SK-N-SH (cell line): ENCODE results near the gene TMEM248. TPM values are rescaled to one million over a fixed set of nuclear protein-coding genes. Genes with fewer than 3 reads are reported as not detected.
"Not testable (repeated sequence)": the region's sequence is repeated elsewhere in the genome, so short reads cannot be mapped to it uniquely, and the experiment has no call there.

ENCODE experiments used
- CTCF ChIA-PET: fragments of 300-600, 350-600 bp; formaldehyde crosslinking; extraction: SDS; loops from one replicate; lab custom pipeline; 2021; lab: Yijun Ruan, JAX
- POLR2A ChIA-PET: fragments of 350-600 bp; sonication (Branson Sonifier 250); formaldehyde crosslinking; extraction: SDS; loops from one replicate; lab custom pipeline; 2020; ENCODE audit warnings: antibody characterized with exemption, inconsistent platforms; lab: Yijun Ruan, JAX
- DNase-seq: peaks from one replicate; pipeline ENCODE4 v3.0.0; 2012
- H2AFZ ChIP-seq: fragments of 200-600 bp; sonication (generic); 2 replicates; pipeline ENCODE4 v1.8.1; 2016; ENCODE audit warnings: antibody characterized with exemption, mild to moderate bottlenecking, low read depth
- H3F3A ChIP-seq: fragments of 200-600 bp; sonication (generic); replicated peaks from 2 replicates; pipeline ENCODE3; 2016; ENCODE audit warnings: antibody characterized with exemption, mild to moderate bottlenecking; ENCODE audit not compliant: insufficient read depth
- H3K27ac ChIP-seq, 2 experiments: fragments of 200-500 bp in 1 of 2; fragments of 200-600 bp in 1 of 2; sonication (Bioruptor generic) in 1 of 2; sonication (generic), shearing (Covaris generic) in 1 of 2; 2 replicates each; pipeline versions ENCODE4 v1.5.1 to v1.6.1; 2014 to 2016; ENCODE audit warnings: low read depth in 2 of 2, inconsistent platforms in 1 of 2, low read length in 1 of 2, mild to moderate bottlenecking in 1 of 2, mixed read lengths in 1 of 2
- H3K27me3 ChIP-seq: fragments of 200-600 bp; sonication (generic), shearing (Covaris generic); 2 replicates; pipeline ENCODE4 v1.6.1; 2016; ENCODE audit warnings: mixed run types; ENCODE audit not compliant: insufficient read depth
- H3K36me3 ChIP-seq, 2 experiments: fragments of 200-500 bp in 1 of 2; fragments of 200-600 bp in 1 of 2; sonication (Bioruptor generic) in 1 of 2; sonication (generic) in 1 of 2; replicated peaks in 1 of 2; 2 replicates each; pipeline versions ENCODE3 to v1.5.1; 2014 to 2016; ENCODE audit warnings: low read length in 1 of 2, mild to moderate bottlenecking in 1 of 2; ENCODE audit not compliant: insufficient read depth in 2 of 2, control insufficient read depth in 1 of 2
- H3K4me1 ChIP-seq, 2 experiments: fragments of 200-500 bp in 1 of 2; fragments of 200-600 bp in 1 of 2; sonication (Bioruptor generic) in 1 of 2; sonication (generic), shearing (Covaris generic) in 1 of 2; 2 replicates each; pipeline versions ENCODE4 v1.5.1 to v1.6.1; 2014 to 2016; ENCODE audit warnings: low read depth in 1 of 2, low read length in 1 of 2, mixed run types in 1 of 2; ENCODE audit not compliant: insufficient read depth in 2 of 2, control insufficient read depth in 1 of 2
- H3K4me2 ChIP-seq: fragments of 200-600 bp; sonication (generic), shearing (Covaris generic); 2 replicates; pipeline ENCODE4 v1.6.1; 2017; ENCODE audit warnings: mixed run types
- H3K4me3 ChIP-seq, 2 experiments: fragments of 200-500 bp in 1 of 2; fragments of 200-600 bp in 1 of 2; sonication (Bioruptor generic) in 1 of 2; sonication (generic), shearing (Covaris generic) in 1 of 2; 2 replicates each; pipeline versions ENCODE4 v1.5.1 to v1.8.1; 2014 to 2016; ENCODE audit warnings: low read depth in 2 of 2, inconsistent platforms in 1 of 2, low read length in 1 of 2, mild to moderate bottlenecking in 1 of 2, mixed read lengths in 1 of 2, moderate library complexity in 1 of 2
- H3K79me2 ChIP-seq: fragments of 200-600 bp; sonication (generic); 2 replicates; pipeline ENCODE4 v1.8.1; 2017; ENCODE audit warnings: mild to moderate bottlenecking; ENCODE audit not compliant: insufficient read depth
- H3K9ac ChIP-seq: fragments of 200-600 bp; sonication (generic); 2 replicates; pipeline ENCODE4 v1.6.1; 2017; ENCODE audit warnings: mixed run types
- H3K9me2 ChIP-seq: fragments of 200-600 bp; sonication (generic); 2 replicates; pipeline ENCODE4 v1.6.1; 2017; ENCODE audit warnings: mixed run types
- H3K9me3 ChIP-seq: fragments of 200-600 bp; sonication (generic); 2 replicates; pipeline ENCODE4 v1.6.1; 2017; ENCODE audit warnings: mixed run types, mild to moderate bottlenecking, moderate library complexity
- H4K20me1 ChIP-seq: fragments of 200-600 bp; sonication (generic); 2 replicates; pipeline ENCODE4 v1.6.1; 2017; ENCODE audit warnings: mild to moderate bottlenecking, mixed run types; ENCODE audit not compliant: insufficient read depth
- EP300 ChIP-seq, 2 experiments: IDR thresholded peaks; 2 replicates each; pipeline versions ENCODE4 v1.4.0 to v1.6.1; 2012; ENCODE audit warnings: borderline replicate concordance in 1 of 2, low read depth in 1 of 2, low read length in 1 of 2
- GABPA ChIP-seq: IDR thresholded peaks from 2 replicates; pipeline ENCODE4 v1.4.0; 2012; ENCODE audit warnings: low read depth, mild to moderate bottlenecking
- NRF1 ChIP-seq: IDR thresholded peaks from 2 replicates; pipeline ENCODE4 v1.6.1; 2012; ENCODE audit warnings: low read depth, mild to moderate bottlenecking, low read length
- RAD21 ChIP-seq: IDR thresholded peaks from 2 replicates; pipeline ENCODE4 v1.6.1; 2012; ENCODE audit warnings: mild to moderate bottlenecking, low read length
- RXRA ChIP-seq: IDR thresholded peaks from 2 replicates; pipeline ENCODE4 v1.4.0; 2012; ENCODE audit warnings: low read depth, mild to moderate bottlenecking, borderline replicate concordance
- TAF1 ChIP-seq: IDR thresholded peaks from 2 replicates; pipeline ENCODE4 v1.6.1; 2012; ENCODE audit warnings: low read depth, mild to moderate bottlenecking, low read length, moderate library complexity, borderline replicate concordance
- TEAD4 ChIP-seq: IDR thresholded peaks from 2 replicates; pipeline ENCODE4 v1.4.0; 2012; ENCODE audit warnings: mild to moderate bottlenecking, borderline replicate concordance; ENCODE audit not compliant: insufficient read depth
- YY1 ChIP-seq: IDR thresholded peaks from 2 replicates; pipeline ENCODE4 v1.4.0; 2012; ENCODE audit warnings: low read depth, mild to moderate bottlenecking
- WGBS: methylation state at CpG from one replicate; pipeline ENCODE4 v1.1.6; 2017; ENCODE audit warnings: low lambda C conversion rate; 5-methylcytosine and 5-hydroxymethylcytosine counted together
- polyA plus RNA-seq, 3 experiments: library from polyadenylated mRNA; depleted of rRNA; stranded (reverse); fragments of >200 nt; gene quantifications; 2 replicates each; pipeline ENCODE4 v1.2.3, GENCODE V29; 2012
- TF ChIP-seq, protein P1 (sequence below): fragments of 200-600 bp; sonication (generic); IDR thresholded peaks from 2 replicates; pipeline ENCODE4 v1.6.1; 2017; ENCODE audit warnings: antibody characterized with exemption, mild to moderate bottlenecking, moderate library complexity
- TF ChIP-seq, protein P2 (sequence below): IDR thresholded peaks from 2 replicates; pipeline ENCODE4 v1.4.0; 2012; ENCODE audit warnings: low read depth, borderline replicate concordance
- TF ChIP-seq, protein P3 (sequence below): IDR thresholded peaks from 2 replicates; pipeline ENCODE4 v1.4.0; 2012; ENCODE audit warnings: low read depth

The TMEM248 gene
- polyA plus RNA-seq, 1 of the 3 experiments (the other 2 are of a cell fraction), result 185 TPM

DNA sequence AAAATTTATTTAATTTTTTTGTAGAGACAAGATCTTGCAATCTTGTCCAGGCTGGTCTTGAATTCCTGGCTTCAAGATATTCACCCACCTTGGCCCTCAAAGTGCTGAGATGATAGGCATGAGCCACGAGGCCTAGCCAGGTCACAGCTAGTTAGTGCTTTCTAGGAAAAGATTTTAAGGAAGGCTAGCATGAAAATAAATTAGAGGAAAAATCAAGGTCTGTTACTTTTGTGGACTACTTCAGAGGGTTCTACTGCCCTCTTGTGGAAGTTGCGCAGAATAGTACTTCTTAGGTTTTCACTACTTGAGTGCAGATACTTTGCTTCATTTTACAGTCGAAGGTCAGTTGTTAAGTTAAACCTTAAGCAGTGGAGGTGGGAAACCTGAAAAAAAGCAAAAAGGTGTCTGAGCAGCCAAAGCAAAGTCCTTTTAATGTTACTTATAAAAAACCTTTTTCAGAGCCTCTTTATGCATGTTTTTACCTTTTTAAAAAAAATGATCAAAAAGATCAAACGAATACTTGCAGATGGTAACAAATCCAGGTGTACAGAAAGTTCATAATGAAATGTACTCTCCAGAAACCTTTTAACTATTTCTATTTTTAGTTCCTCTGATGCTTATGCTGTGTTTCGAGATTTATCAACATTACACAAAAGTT is 79.7 kb downstream of the TMEM248 start:
- WGBS, result 41% methylated on average over 4 of the region's 5 CpGs
- TF ChIP-seq RAD21, result peak; percentile 22; the same call in 1 of the 2 replicates
- TF ChIP-seq, protein P1, sequence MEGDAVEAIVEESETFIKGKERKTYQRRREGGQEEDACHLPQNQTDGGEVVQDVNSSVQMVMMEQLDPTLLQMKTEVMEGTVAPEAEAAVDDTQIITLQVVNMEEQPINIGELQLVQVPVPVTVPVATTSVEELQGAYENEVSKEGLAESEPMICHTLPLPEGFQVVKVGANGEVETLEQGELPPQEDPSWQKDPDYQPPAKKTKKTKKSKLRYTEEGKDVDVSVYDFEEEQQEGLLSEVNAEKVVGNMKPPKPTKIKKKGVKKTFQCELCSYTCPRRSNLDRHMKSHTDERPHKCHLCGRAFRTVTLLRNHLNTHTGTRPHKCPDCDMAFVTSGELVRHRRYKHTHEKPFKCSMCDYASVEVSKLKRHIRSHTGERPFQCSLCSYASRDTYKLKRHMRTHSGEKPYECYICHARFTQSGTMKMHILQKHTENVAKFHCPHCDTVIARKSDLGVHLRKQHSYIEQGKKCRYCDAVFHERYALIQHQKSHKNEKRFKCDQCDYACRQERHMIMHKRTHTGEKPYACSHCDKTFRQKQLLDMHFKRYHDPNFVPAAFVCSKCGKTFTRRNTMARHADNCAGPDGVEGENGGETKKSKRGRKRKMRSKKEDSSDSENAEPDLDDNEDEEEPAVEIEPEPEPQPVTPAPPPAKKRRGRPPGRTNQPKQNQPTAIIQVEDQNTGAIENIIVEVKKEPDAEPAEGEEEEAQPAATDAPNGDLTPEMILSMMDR, result peak; percentile 49
- H3K4me3 ChIP-seq, H3K27me3 ChIP-seq, POLR2A ChIA-PET, H3K4me1 ChIP-seq, DNase-seq, H3K27ac ChIP-seq, H3K9me2 ChIP-seq, H3K4me2 ChIP-seq, H3K9ac ChIP-seq, H4K20me1 ChIP-seq, H3K9me3 ChIP-seq, H2AFZ ChIP-seq: not testable (repeated sequence)
- peaks cover 6 to 17% of the 10 kb centered on the region in 2 experiments for H3K36me3 ChIP-seq
- CTCF ChIA-PET, result interaction anchor here (1.5 kb wide), 1 partner anchor 156 kb away, joined by 3 read pairs; no protein-coding TSS in a partner anchor
- peaks cover 13% of the 10 kb centered on the region for H3F3A ChIP-seq
- H3K79me2 ChIP-seq, result peaks cover 57% of the 10 kb centered on the region

DNA sequence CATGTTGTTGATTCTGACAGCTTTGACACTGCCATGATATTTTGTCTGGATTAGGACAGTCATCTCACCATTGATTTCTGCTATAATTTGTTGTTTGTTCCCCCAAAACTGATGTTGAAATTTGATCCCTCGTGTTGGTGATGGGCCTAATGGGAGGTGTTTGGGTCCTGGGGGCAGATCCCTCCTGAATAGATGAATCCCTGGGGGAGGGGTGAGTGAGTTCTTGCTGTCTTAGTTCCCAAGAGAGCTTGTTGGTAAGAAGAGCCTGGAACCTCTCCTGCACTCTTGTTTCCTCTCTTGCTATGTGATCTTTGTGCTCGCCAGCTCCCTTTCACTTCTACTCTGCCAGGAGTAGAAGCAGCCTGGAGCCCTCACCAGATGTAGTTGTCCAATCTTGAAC is 83.1 kb downstream of the TMEM248 start:
- POLR2A ChIA-PET, H3K9ac ChIP-seq, H3K4me1 ChIP-seq, H3K27me3 ChIP-seq, H2AFZ ChIP-seq, H3K9me2 ChIP-seq, H4K20me1 ChIP-seq, CTCF ChIA-PET, H3K27ac ChIP-seq, H3K4me2 ChIP-seq, DNase-seq, H3K9me3 ChIP-seq, H3K4me3 ChIP-seq, H3F3A ChIP-seq: not testable (repeated sequence)
- H3K36me3 ChIP-seq, result peaks cover 6 to 47% of the 10 kb centered on the region in 2 experiments
- 88% methylated on average over 2 of the region's 2 CpGs for WGBS
- peaks cover 58% of the 10 kb centered on the region; the same call in 1 of the 2 replicates for H3K79me2 ChIP-seq

DNA sequence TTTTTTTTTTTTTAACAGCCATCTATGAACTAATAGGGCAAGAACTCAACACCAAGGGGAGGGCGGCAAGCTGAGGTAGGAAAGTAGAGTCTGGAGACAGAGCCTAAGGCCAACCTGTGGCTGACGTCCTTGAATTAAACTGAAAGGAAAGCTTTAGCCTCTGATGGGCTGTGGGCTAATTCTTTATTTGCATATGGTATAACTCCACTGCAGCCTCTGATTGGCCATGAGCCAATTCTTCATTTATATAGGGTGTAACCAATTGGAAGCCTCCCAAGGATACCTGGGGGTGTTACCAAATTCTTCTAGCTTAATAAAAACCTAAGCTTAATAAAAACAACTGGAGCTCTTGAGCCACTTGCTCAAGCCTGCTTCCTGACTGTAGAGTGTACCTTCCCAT is 85.9 kb downstream of the TMEM248 start:
- 98% methylated on average over 2 of the region's 2 CpGs for WGBS
- Histone ChIP-seq H3K27ac (no peak overlapping the region), H3K4me1 (no peaks in the 10 kb centered on the region), H3K9ac (no peak overlapping the region), H3K9me2 (no peaks in the 10 kb centered on the region), H3K9me3 (no peaks in the 10 kb centered on the region), H3K4me3 (no peak overlapping the region), H3K79me2 (peaks cover 49% of the 10 kb centered on the region; the same call in 1 of the 2 replicates), H3K4me2 (no peak overlapping the region), H3K36me3 (peaks cover 5 to 69% of the 10 kb centered on the region in 2 experiments), H3K27me3 (no peaks in the 10 kb centered on the region), H4K20me1 (no peaks in the 10 kb centered on the region), H3F3A (no peaks in the 10 kb centered on the region), H2AFZ (no peak overlapping the region)
- ChIA-PET POLR2A (no interaction called here), CTCF (interaction anchor here (1.0 to 1.5 kb wide), 2 partner anchors 21 to 976 kb away, joined by 3 to 4 read pairs; no protein-coding TSS in a partner anchor)
- TF ChIP-seq TAF1, result no peak
- TF ChIP-seq GABPA, result no peak
- TF ChIP-seq, protein P2, sequence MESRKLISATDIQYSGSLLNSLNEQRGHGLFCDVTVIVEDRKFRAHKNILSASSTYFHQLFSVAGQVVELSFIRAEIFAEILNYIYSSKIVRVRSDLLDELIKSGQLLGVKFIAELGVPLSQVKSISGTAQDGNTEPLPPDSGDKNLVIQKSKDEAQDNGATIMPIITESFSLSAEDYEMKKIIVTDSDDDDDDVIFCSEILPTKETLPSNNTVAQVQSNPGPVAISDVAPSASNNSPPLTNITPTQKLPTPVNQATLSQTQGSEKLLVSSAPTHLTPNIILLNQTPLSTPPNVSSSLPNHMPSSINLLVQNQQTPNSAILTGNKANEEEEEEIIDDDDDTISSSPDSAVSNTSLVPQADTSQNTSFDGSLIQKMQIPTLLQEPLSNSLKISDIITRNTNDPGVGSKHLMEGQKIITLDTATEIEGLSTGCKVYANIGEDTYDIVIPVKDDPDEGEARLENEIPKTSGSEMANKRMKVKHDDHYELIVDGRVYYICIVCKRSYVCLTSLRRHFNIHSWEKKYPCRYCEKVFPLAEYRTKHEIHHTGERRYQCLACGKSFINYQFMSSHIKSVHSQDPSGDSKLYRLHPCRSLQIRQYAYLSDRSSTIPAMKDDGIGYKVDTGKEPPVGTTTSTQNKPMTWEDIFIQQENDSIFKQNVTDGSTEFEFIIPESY, result no peak
- no peak for TF ChIP-seq RAD21
- no peak for TF ChIP-seq EP300 (IDR thresholded peaks at IDR 0.05; ENCODE audit: borderline replicate concordance in 1 of 2, low read depth in 1 of 2, low read length in 1 of 2)
- no peak for TF ChIP-seq RXRA
- TF ChIP-seq, protein P3, sequence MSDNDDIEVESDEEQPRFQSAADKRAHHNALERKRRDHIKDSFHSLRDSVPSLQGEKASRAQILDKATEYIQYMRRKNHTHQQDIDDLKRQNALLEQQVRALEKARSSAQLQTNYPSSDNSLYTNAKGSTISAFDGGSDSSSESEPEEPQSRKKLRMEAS, result no peak
- TF ChIP-seq NRF1, result no peak
- TF ChIP-seq TEAD4, result no peak
- TF ChIP-seq YY1, result no peak
- DNase-seq, result no peak
